Measurements from ENCODE around the gene TSPAN13. TPM values are rescaled to one million over a fixed set of nuclear protein-coding genes. Genes with fewer than 3 reads are reported as not detected.

TSPAN13 gene
- total RNA-seq, 2 donors from 2014 or later: 34.9 to 51.2 TPM

GRCh38 chr7:16745645-16746044 is 7.9 kb upstream of the TSPAN13 start:
- Mint-ChIP-seq H3K9me3 (no peaks in the 10 kb centered on the region), H3K36me3 (ENCODE audit: low read depth) (no peaks in the 10 kb centered on the region), H3K4me3 (no peak overlapping the region), H3K27me3 (ENCODE audit: insufficient read depth) (no peaks in the 10 kb centered on the region), H3K27ac (peak overlapping the region; percentile 20), H3K4me1 (peaks cover 16% of the 10 kb centered on the region)
- 21% methylated on average over 1 of the region's 2 CpGs; no CpG with 5 or more reads in 1 of the 2 experiments for WGBS, 2 experiments (ENCODE audit: insufficient coverage in 1 of 2, insufficient read length in 1 of 2)
- no peak for DNase-seq
- no peak for TF ChIP-seq CTCF (conservative IDR thresholded peaks at IDR 0.05)
- Histone ChIP-seq H3K4me3 (ENCODE audit: low read length) (no peak overlapping the region), H3K27me3 (ENCODE audit: control insufficient read depth, insufficient read depth, low read length, poor library complexity, severe bottlenecking) (no peaks in the 10 kb centered on the region), H3K27ac (ENCODE audit: low read depth, low read length) (peak overlapping the region; percentile 33), H3K9ac (ENCODE audit: extremely low read depth, low read length, poor library complexity, severe bottlenecking) (no peak overlapping the region), H3K4me1 (ENCODE audit: control insufficient read depth, insufficient read depth, low read length) (peaks cover 22% of the 10 kb centered on the region), H3K36me3 (ENCODE audit: control insufficient read depth, insufficient read depth, low read length) (no peaks in the 10 kb centered on the region), H3K9me3 (ENCODE audit: control insufficient read depth, low read length) (no peaks in the 10 kb centered on the region)

- Mint-ChIP-seq H3K27ac (no peak overlapping the region), H3K9me3 (no peaks in the 10 kb centered on the region), H3K36me3 (ENCODE audit: low read depth) (no peaks in the 10 kb centered on the region), H3K27me3 (ENCODE audit: insufficient read depth) (peaks cover 2% of the 10 kb centered on the region), H3K4me3 (no peak overlapping the region), H3K4me1 (peaks cover 16% of the 10 kb centered on the region)
- Histone ChIP-seq H3K27ac (ENCODE audit: low read depth, low read length) (no peak overlapping the region), H3K9me3 (ENCODE audit: control insufficient read depth, low read length) (no peaks in the 10 kb centered on the region), H3K27me3 (ENCODE audit: control insufficient read depth, insufficient read depth, low read length, poor library complexity, severe bottlenecking) (no peaks in the 10 kb centered on the region), H3K9ac (ENCODE audit: extremely low read depth, low read length, poor library complexity, severe bottlenecking) (no peak overlapping the region), H3K4me1 (ENCODE audit: control insufficient read depth, insufficient read depth, low read length) (peaks cover 19% of the 10 kb centered on the region), H3K36me3 (ENCODE audit: control insufficient read depth, insufficient read depth, low read length) (no peaks in the 10 kb centered on the region), H3K4me3 (ENCODE audit: low read length) (no peak overlapping the region)
- DNase-seq: no peak
- 97 to 100% methylated on average over 1 of the region's 1 CpG for WGBS, 2 experiments (ENCODE audit: insufficient coverage in 1 of 2, insufficient read length in 1 of 2)
- TF ChIP-seq CTCF (conservative IDR thresholded peaks at IDR 0.05): no peak
Observed at GRCh38 chr7:16747102-16747501, 6.5 kb upstream of the TSPAN13 start.

- Histone ChIP-seq H3K4me1 (ENCODE audit: control insufficient read depth, insufficient read depth, low read length) (no peaks in the 10 kb centered on the region), H3K36me3 (ENCODE audit: control insufficient read depth, insufficient read depth, low read length) (no peaks in the 10 kb centered on the region), H3K9me3 (ENCODE audit: control insufficient read depth, low read length) (peaks cover 5% of the 10 kb centered on the region), H3K4me3 (ENCODE audit: low read length) (peak overlapping the region; percentile 86), H3K27ac (ENCODE audit: low read depth, low read length) (peak overlapping the region; percentile 87), H3K27me3 (ENCODE audit: control insufficient read depth, insufficient read depth, low read length, poor library complexity, severe bottlenecking) (no peaks in the 10 kb centered on the region), H3K9ac (ENCODE audit: extremely low read depth, low read length, poor library complexity, severe bottlenecking) (peak overlapping the region; percentile 74)
- TF ChIP-seq CTCF (conservative IDR thresholded peaks at IDR 0.05): no peak
- DNase-seq: peak; percentile 90
- Mint-ChIP-seq H3K36me3 (ENCODE audit: low read depth) (no peaks in the 10 kb centered on the region), H3K9me3 (no peaks in the 10 kb centered on the region), H3K27ac (peak overlapping the region; percentile 68), H3K4me1 (peaks cover 26% of the 10 kb centered on the region), H3K27me3 (ENCODE audit: insufficient read depth) (peaks cover 5% of the 10 kb centered on the region), H3K4me3 (peak overlapping the region; percentile 75)
- WGBS, 2 experiments (ENCODE audit: insufficient coverage in 1 of 2, insufficient read length in 1 of 2): 1% methylated on average over 33 to 58 of the region's 58 CpGs
Observed at GRCh38 chr7:16753932-16754855, 639 bp downstream of the TSPAN13 start.
